Measurements from ENCODE around the gene IQCF5. TPM values are rescaled to one million over a fixed set of nuclear protein-coding genes. Genes with fewer than 3 reads are reported as not detected.

Gene IQCF5
- total RNA-seq, 6 experiments from 2014 or later = not detected

DNA sequence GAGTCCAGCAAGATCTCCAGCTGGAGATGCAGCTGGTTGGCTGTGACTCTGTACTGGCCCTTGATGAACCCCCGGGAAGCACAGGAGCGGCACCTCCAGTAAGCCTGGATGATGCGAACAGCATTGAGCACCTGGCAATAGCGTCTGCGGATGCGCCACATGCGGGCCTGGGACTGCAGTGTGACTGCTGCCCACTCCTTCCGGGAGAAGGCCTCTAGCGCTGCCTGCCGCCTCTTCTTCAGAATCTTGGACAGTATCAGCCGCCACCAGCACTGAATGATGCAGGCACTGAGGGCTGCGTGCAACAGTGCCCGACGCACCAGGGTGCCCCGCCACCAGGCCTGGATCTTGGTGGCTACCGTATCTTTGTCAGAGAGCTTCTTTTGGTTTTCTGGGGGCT, 19.5 kb upstream of the IQCF5 start:
- TF ChIP-seq, protein P1, sequence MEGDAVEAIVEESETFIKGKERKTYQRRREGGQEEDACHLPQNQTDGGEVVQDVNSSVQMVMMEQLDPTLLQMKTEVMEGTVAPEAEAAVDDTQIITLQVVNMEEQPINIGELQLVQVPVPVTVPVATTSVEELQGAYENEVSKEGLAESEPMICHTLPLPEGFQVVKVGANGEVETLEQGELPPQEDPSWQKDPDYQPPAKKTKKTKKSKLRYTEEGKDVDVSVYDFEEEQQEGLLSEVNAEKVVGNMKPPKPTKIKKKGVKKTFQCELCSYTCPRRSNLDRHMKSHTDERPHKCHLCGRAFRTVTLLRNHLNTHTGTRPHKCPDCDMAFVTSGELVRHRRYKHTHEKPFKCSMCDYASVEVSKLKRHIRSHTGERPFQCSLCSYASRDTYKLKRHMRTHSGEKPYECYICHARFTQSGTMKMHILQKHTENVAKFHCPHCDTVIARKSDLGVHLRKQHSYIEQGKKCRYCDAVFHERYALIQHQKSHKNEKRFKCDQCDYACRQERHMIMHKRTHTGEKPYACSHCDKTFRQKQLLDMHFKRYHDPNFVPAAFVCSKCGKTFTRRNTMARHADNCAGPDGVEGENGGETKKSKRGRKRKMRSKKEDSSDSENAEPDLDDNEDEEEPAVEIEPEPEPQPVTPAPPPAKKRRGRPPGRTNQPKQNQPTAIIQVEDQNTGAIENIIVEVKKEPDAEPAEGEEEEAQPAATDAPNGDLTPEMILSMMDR (IDR thresholded peaks at IDR 0.05) = no peak
- TF ChIP-seq POLR2A (IDR thresholded peaks at IDR 0.05) = no peak
- intact Hi-C loops (cut with DNase I) = no loop called here
- Histone ChIP-seq H3K27ac (no peak overlapping the region), H3K4me1 (no peaks in the 10 kb centered on the region), H3K27me3 (no peaks in the 10 kb centered on the region), H3K4me3 (no peak overlapping the region), H3K36me3 (no peaks in the 10 kb centered on the region), H3K9me3 (no peaks in the 10 kb centered on the region)
- no peak for ATAC-seq
- WGBS (ENCODE audit: insufficient coverage, low coverage, low lambda C conversion rate, missing lambda C conversion rate) = 75% methylated on average over 2 of the region's 16 CpGs
- DNase-seq = no peak

DNA sequence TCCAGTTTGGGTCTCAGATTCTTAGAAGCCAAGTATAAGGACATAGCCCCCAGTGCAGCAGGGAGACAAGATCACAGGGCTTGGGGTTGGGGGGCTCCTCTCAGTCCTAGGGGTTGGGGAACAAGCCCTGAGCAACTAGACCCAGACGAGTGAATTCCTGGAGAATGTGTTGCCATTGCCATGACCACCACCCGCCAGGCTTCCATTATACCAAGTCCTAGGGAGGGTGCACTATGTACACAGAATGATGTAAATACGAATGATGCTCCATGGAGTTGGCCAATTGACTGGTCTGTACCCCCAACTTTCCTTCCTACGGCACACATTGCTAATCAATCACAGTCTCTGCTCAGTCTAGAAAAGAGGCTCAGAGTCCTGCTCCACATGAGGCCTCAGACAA, 19.0 kb upstream of the IQCF5 start:
- no CpG with 5 or more reads among the region's 4 CpGs for WGBS (ENCODE audit: insufficient coverage, low coverage, low lambda C conversion rate, missing lambda C conversion rate)
- no peaks in the 10 kb centered on the region for H3K9me3 ChIP-seq
- H3K4me3 ChIP-seq = no peak overlapping the region
- no peaks in the 10 kb centered on the region for H3K27me3 ChIP-seq
- DNase-seq (no peak), ATAC-seq (no peak)
- no peak overlapping the region for H3K27ac ChIP-seq
- H3K4me1 ChIP-seq = no peaks in the 10 kb centered on the region
- TF ChIP-seq, protein P1 (IDR thresholded peaks at IDR 0.05) = no peak
- TF ChIP-seq POLR2A (IDR thresholded peaks at IDR 0.05) = no peak
- intact Hi-C loops (cut with DNase I) = no loop called here
- H3K36me3 ChIP-seq = no peaks in the 10 kb centered on the region

DNA sequence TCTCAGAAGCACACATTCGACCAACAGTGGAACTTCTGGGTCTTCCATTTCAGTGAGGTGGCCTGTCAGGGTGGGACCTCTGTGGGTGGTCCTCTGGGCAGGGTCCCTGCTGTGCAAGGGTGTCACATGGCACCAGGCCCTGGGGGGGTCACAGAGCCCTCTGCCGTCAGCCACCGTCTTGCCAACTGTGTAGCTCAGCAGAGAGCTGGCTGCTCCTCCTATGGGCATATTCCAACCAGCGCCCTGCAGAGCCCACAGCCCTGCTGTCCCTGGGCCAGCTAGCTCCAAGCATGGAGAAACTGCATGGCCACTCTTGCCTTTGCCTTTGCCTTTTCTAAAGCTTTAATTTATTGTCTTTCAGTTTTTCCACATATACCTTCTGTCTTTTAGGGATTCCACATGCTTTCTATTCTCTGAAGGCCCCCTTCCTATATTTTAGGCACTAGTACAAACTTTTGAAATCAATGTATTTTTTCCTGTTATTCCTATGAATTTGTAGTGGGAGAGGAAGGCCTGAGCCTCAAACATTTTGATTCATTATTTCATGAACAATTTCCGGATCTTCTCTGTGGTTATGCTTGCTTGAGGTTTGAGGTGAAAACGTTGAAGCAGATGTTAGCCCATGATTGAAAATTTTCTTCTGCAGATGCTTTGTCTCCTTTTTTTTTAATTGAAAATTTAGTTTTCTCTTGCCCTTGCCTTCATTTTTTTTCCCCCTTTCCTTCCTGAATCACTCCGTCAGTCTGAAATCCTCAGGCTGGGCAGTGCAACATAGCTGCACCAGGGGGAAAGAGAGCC, 16.0 kb upstream of the IQCF5 start:
- TF ChIP-seq POLR2A (IDR thresholded peaks at IDR 0.05) = no peak
- TF ChIP-seq, protein P1 (IDR thresholded peaks at IDR 0.05) = no peak
- no peaks in the 10 kb centered on the region for H3K9me3 ChIP-seq
- H3K27me3 ChIP-seq = no peaks in the 10 kb centered on the region
- 58% methylated on average over 2 of the region's 7 CpGs for WGBS (ENCODE audit: insufficient coverage, low coverage, low lambda C conversion rate, missing lambda C conversion rate)
- no peak overlapping the region for H3K4me3 ChIP-seq
- H3K27ac ChIP-seq = no peak overlapping the region
- DNase-seq = no peak
- no peaks in the 10 kb centered on the region for H3K4me1 ChIP-seq
- no peaks in the 10 kb centered on the region for H3K36me3 ChIP-seq
- ATAC-seq = no peak
- intact Hi-C loops (cut with DNase I) = no loop called here

DNA sequence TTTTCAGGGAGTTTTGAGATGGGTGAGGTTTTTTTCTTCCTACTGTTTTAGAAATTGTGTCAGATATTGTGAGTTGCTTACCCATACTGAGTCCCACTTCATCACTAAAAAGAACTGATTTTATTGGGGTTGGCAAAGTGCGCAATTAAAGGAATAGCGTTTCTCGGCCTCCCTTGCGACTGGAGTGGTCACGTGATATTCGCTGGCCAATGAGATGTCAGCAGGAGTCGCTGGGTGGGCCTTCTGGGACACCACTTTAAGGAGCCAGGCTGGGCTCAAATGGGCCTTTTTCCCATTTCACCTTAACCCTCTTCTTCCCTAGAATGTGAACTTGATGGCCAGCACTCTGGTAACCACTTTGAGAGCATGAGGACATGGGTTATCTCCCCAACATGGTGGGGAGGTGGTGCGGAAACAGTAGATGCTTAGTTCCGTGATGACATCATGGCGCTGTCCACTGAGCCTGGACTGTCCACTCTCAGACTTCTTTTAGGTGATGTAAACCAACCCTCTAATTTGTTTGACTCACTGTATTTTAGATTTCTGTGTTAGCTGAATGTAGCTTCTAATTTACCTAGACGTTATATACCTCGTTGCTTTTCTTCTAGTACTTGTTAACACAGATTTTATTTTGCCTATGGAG, 13.2 kb upstream of the IQCF5 start:
- H3K27ac ChIP-seq = no peak overlapping the region
- H3K9me3 ChIP-seq = no peaks in the 10 kb centered on the region
- 89% methylated on average over 9 of the region's 12 CpGs for WGBS (ENCODE audit: insufficient coverage, low coverage, low lambda C conversion rate, missing lambda C conversion rate)
- H3K36me3 ChIP-seq = no peaks in the 10 kb centered on the region
- ATAC-seq (no peak), DNase-seq (no peak)
- intact Hi-C loops (cut with DNase I) = no loop called here
- no peaks in the 10 kb centered on the region for H3K4me1 ChIP-seq
- H3K4me3 ChIP-seq = no peak overlapping the region
- TF ChIP-seq, protein P1 (IDR thresholded peaks at IDR 0.05) = no peak
- H3K27me3 ChIP-seq = no peaks in the 10 kb centered on the region
